Nephron progenitor cell (in vitro differentiated cells): ENCODE measurements around the gene HSD17B12.
A peak's percentile ranks its signal among the peaks of the same experiment; 100 is the strongest.

Experiments
- DNase-seq: peaks from one replicate; pipeline ENCODE4 v3.0.0; 2021
- H3K27ac Mint-ChIP-seq: 2 replicates; pipeline ENCODE4 v1.8.0; 2021; ENCODE audit warnings: mild to moderate bottlenecking, moderate library complexity, mixed read lengths
- H3K27me3 Mint-ChIP-seq: 2 replicates; pipeline ENCODE4 v1.8.0; 2021; ENCODE audit warnings: mild to moderate bottlenecking, low read depth, mixed read lengths; ENCODE audit not compliant: poor library complexity
- H3K36me3 Mint-ChIP-seq: 2 replicates; pipeline ENCODE4 v1.8.0; 2021; ENCODE audit warnings: low read depth, mixed read lengths
- H3K4me1 Mint-ChIP-seq: 2 replicates; pipeline ENCODE4 v1.8.0; 2021; ENCODE audit warnings: mixed read lengths
- H3K4me3 Mint-ChIP-seq: 2 replicates; pipeline ENCODE4 v1.8.0; 2021; ENCODE audit warnings: mild to moderate bottlenecking, moderate library complexity, mixed read lengths
- H3K9me3 Mint-ChIP-seq: 2 replicates; pipeline ENCODE4 v1.8.0; 2021; ENCODE audit warnings: mild to moderate bottlenecking, moderate library complexity, mixed read lengths
- TF ChIP-seq, protein P1 (sequence below): fragments of 200-600 bp; sonication (generic); IDR thresholded peaks from 2 replicates; pipeline ENCODE4 v1.5.0; 2021; ENCODE audit warnings: antibody characterized with exemption

Gene HSD17B12

DNA sequence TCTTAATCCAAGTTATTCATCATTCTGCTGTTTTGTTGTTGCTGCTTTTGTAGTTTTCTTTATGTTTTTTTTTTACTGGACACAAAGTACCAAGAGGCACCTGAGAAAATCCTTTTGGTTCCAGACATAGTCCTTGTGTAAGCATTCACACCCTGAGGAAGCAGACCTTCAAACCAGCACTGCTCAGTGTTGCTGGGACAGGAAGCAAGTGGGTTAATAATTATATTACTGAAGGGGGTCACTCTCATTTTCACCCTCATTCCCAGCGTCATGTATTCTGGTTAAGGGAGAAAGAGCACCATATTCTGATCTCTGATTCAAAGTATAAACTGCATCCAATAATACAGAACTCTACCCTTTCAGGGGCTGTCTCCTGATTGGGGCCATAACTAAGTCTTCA is 194.2 kb downstream of the HSD17B12 start:
- Mint-ChIP-seq H3K4me1 (no peaks in the 10 kb centered on the region), H3K9me3 (peaks cover 9% of the 10 kb centered on the region), H3K36me3 (no peaks in the 10 kb centered on the region), H3K27ac (no peak overlapping the region), H3K4me3 (no peak overlapping the region), H3K27me3 (peaks cover 90% of the 10 kb centered on the region)
- no peak for DNase-seq
- TF ChIP-seq, protein P1, sequence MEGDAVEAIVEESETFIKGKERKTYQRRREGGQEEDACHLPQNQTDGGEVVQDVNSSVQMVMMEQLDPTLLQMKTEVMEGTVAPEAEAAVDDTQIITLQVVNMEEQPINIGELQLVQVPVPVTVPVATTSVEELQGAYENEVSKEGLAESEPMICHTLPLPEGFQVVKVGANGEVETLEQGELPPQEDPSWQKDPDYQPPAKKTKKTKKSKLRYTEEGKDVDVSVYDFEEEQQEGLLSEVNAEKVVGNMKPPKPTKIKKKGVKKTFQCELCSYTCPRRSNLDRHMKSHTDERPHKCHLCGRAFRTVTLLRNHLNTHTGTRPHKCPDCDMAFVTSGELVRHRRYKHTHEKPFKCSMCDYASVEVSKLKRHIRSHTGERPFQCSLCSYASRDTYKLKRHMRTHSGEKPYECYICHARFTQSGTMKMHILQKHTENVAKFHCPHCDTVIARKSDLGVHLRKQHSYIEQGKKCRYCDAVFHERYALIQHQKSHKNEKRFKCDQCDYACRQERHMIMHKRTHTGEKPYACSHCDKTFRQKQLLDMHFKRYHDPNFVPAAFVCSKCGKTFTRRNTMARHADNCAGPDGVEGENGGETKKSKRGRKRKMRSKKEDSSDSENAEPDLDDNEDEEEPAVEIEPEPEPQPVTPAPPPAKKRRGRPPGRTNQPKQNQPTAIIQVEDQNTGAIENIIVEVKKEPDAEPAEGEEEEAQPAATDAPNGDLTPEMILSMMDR = no peak

DNA sequence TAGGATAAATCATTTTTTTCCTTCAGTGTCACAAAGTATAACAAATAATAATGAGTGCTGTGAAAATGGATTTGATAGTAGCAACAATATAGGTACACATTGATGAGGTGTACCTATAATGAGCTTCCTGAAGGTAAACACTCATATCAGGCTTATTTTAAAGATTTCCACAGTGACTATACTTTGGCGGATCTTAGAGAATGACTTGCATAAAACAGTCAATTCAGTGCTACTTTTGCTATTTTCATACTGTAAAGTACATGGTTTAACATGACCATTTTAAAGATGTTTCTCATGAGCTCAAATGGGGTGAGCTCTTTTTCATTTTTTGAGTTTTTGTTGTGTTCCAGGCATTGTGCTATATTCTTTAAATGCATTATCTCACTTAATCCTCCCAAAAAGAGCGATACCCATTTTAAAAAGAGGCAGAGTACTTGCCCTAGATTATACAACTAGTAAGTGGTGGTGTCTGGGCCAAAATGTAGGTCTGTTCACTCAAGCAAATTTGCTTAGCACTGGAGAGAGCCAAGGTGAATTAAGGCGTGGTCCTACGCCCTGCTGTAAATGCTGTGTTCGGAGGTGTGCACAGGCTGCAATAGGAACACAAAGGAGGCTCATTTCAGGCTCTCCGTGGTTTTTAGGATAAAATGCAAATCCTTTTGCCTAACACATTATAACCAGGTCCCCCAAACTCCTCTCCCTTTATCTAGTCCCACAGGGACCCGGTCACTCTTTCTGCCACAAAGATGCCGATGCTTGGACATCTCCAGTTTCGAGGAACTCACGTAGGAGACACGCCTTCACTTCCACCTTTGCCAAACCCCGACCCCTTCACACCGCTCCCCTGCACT is 199.5 kb downstream of the HSD17B12 start:
- Mint-ChIP-seq H3K9me3 (peaks cover 17% of the 10 kb centered on the region), H3K27ac (no peak overlapping the region), H3K27me3 (peaks cover 51% of the 10 kb centered on the region), H3K4me3 (peak overlapping the region; percentile 92), H3K36me3 (peaks cover 21% of the 10 kb centered on the region), H3K4me1 (peaks cover 17% of the 10 kb centered on the region)
- DNase-seq = no peak
- TF ChIP-seq, protein P1 = no peak

DNA sequence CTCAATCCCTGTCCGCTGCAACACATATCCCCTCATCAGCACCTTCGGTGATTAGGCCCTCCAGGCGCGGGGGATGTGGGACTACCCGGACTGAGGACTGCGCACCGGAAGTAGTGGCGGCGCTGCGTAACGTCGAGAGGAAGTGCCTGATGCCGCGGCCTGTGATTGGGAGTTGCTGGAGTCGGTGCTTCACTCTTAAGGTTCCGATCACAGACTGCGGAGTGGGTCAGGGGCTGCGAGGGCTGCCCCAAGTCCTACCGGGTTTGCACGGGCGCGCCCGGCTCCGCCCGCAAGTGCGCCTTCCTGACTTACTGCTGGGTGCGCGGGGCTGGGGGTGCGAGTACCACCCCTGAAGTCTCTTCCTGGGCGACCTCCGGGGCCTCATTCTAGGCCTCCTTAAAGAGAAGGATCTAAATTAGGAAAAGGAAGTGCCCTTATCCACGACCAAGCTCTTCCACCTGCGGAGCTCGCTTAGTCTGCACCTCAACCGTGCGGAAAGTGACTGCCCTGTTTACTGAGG is 200.2 kb downstream of the HSD17B12 start, which contains the start of gene ALKBH3:
Gene ALKBH3, plus strand, starts transcription at position 192 of the 520 bp plus-strand sequence. CDS start 1,822 bp downstream, outside the sequence.
- peaks cover 17% of the 10 kb centered on the region for H3K4me1 Mint-ChIP-seq
- H3K9me3 Mint-ChIP-seq = peaks cover 17% of the 10 kb centered on the region
- H3K27me3 Mint-ChIP-seq = peaks cover 44% of the 10 kb centered on the region
- H3K4me3 Mint-ChIP-seq = peak within 1 kb of the TSS; percentile 92
- peaks cover 28% of the 10 kb centered on the region for H3K36me3 Mint-ChIP-seq
- TF ChIP-seq, protein P1 = no peak
- peak; percentile 89 for DNase-seq
- no peak within 1 kb of the TSS for H3K27ac Mint-ChIP-seq

DNA sequence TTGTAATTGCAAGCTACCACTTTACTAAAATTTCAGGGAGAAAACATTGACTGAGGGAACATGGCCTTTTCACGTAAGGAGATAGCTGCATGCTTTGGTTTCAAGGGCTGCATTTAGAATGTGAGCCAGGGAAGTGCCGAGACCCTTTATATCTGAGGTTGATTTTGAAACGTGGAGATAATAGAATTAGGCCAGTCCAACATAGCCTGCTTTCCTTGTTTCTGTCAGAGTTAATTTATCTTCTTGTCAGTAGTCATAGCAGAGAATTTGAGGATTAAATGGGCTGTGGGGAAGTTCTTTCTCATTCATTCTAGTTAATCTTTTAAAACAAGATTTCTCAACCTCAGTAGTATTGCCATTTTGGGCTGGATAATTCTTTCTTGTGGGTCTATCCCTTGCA is 212.3 kb downstream of the HSD17B12 start:
- Mint-ChIP-seq H3K4me1 (no peaks in the 10 kb centered on the region), H3K27ac (no peak overlapping the region), H3K36me3 (peaks cover 70% of the 10 kb centered on the region), H3K27me3 (no peaks in the 10 kb centered on the region), H3K4me3 (no peak overlapping the region), H3K9me3 (peaks cover under 1% of the 10 kb centered on the region)
- TF ChIP-seq, protein P1 = no peak
- no peak for DNase-seq

DNA sequence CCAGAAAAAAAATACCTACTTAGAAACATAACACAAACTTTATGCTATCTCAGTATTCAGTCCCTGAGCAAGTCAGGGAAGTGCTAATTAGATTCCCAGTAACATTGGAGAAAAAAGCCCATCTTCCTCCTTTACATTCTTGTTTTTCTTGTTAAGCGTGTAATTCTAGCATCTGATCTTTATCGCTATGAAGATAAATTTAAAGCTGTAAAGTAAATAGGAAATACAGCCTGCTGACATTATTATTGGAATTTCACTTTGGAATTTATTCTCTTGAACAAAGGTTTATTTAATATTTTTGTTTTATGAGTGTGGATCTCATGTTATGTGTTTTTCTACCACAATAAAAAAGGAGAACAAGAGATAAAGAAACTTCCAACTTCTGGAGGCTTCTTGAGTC is 214.0 kb downstream of the HSD17B12 start:
- Mint-ChIP-seq H3K9me3 (peaks cover 9% of the 10 kb centered on the region), H3K4me1 (no peaks in the 10 kb centered on the region), H3K27ac (no peak overlapping the region), H3K36me3 (peaks cover 85% of the 10 kb centered on the region), H3K27me3 (no peaks in the 10 kb centered on the region), H3K4me3 (no peak overlapping the region)
- TF ChIP-seq, protein P1 = no peak
- DNase-seq = no peak

DNA sequence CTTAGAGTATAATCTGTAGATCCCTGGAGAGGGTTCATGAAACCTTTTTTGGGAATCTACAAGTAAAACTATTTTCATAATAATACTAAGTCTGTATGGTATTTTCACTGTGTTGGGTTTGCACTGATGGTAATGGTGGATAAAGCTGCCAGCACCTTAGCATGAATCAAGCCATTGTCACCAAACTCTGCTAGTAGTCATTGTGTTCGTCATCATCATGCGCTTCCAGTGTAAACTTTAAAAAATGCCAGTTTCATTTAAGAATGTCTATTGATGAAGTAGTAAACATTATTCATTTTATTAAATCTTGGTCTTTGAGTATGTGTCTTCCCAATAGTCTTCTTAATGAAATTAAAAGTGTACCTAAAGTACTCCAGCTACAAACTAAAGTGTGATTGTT is 215.1 kb downstream of the HSD17B12 start:
- Mint-ChIP-seq H3K4me3 (no peak overlapping the region), H3K36me3 (peaks cover 84% of the 10 kb centered on the region), H3K27ac (no peak overlapping the region), H3K9me3 (peaks cover 10% of the 10 kb centered on the region), H3K4me1 (no peaks in the 10 kb centered on the region), H3K27me3 (no peaks in the 10 kb centered on the region)
- TF ChIP-seq, protein P1 = no peak
- DNase-seq = no peak
